GM04504 (cell line): ENCODE measurements around the gene SLC8A1.
A peak's percentile ranks its signal among the peaks of the same experiment; 100 is the strongest.

ENCODE experiments used
- DNase-seq: peaks from one replicate; pipeline ENCODE4 v3.0.0-alpha.2; 2012; ENCODE audit warnings: low read depth

Gene SLC8A1

GRCh38 chr2:40273734-40274182, 178.1 kb downstream of the SLC8A1 start:
- no peak for DNase-seq

GRCh38 chr2:40271094-40271493, 180.8 kb downstream of the SLC8A1 start:
- no peak for DNase-seq

- DNase-seq, result no peak
Measured at GRCh38 chr2:40270372-40270771, 181.5 kb downstream of the SLC8A1 start.

DNA sequence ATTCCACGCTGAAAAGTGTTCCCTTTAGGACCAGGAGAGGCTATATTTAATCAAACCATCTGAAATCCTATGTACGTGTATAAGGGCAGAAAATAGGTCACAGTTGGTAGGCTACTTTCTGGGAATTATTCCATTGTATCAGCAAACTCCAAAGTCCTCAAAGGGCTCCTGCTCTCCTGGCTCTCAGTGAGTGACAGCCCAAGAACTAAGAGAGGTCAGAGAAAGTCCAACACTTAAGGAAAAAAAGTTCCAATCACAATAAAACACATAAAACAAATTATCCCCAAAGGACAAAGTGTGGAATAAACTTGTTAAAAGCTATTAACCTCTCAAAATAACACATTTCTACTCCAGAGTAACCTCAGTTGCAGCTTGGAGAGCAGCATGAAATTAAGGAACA, 183.3 kb downstream of the SLC8A1 start:
- no peak for DNase-seq

GRCh38 chr2:40266201-40266600, 185.7 kb downstream of the SLC8A1 start:
- no peak for DNase-seq

GRCh38 chr2:40265602-40266001, 186.3 kb downstream of the SLC8A1 start:
- no peak for DNase-seq

DNA sequence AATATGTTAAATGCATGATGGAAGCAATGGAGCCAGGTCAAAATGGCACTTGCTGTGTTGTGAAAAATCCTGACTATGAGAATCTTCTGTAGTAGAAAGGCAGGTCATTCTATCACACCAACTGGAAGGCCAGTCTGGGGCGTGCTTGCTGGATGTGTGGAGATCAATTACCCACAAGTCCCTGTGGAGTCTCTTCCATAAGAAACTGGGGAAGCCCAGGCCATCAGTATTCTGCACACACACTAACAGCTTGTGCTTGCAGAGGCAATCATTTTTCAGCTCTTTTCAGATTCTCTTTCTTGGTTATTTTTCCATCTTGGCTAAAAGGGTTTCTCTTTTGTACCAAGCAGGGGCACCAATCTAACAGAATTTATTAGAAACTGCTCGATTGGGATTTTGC, 190.8 kb downstream of the SLC8A1 start:
- DNase-seq, result no peak

GRCh38 chr2:40260437-40260836, 191.5 kb downstream of the SLC8A1 start:
- no peak for DNase-seq

- DNase-seq, result no peak
Measured at GRCh38 chr2:40259900-40260299, 192.0 kb downstream of the SLC8A1 start.

- no peak for DNase-seq
Measured at GRCh38 chr2:40258135-40258457, 193.8 kb downstream of the SLC8A1 start.

DNA sequence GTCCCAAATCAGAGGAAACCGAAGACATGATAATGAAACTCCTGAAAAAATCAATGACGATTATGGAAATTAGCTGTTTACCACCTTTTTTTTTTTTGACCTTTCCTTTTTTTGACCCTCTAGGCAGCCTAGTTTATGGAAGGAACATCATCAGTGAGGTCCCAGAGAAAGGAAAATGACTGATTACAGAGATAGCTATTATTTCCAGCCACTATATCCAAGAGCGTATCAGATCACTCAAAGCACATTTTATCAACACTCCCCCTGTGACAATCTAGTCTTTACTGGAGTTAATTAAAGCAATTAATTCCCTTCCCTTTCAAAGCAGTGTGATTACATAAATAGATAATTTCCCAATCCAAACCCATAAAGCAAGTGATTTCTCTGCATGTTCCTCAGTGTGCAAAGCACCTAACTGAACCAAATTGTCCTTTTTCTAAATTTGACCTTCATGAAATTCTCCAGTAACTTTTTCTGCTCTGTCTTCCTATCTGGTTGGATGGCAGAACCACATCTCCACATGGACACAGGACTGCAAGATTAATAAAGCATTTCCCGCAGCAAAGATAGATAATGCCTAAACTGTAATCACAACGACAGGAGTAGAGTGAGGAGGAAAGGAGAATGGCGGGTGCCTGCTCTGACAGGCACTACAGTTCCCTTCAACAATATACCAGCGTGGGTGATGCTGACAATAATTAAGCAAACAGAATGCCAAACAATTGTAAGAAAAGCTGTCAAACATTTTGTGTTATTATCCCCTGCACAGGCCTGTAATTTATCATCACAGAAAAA, 194.4 kb downstream of the SLC8A1 start:
- DNase-seq, result no peak

- no peak for DNase-seq
Measured at GRCh38 chr2:40256649-40257048, 195.2 kb downstream of the SLC8A1 start.

GRCh38 chr2:40256008-40256407, 195.9 kb downstream of the SLC8A1 start:
- DNase-seq, result no peak

- DNase-seq, result no peak
Measured at GRCh38 chr2:40255103-40255502, 196.8 kb downstream of the SLC8A1 start.

DNA sequence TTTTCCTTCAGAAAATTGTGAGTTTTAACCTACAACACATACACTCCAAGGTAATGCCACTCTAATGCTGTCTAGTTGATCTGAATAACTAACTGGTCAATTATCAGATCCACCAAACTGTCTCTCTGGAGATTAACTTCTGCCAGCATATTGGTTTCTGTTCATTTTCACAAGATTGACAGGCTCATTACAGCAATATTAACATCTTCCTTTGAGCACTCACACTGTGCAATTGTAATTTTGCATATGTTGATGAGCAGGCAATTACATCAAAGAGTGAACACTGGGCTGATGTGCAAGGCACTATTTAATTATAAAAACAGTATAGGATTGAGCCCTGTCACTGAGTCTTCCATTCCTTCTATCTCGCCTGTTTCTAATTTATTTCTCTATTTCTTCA, 197.3 kb downstream of the SLC8A1 start:
- no peak for DNase-seq

GRCh38 chr2:40251137-40251536, 200.8 kb downstream of the SLC8A1 start:
- DNase-seq, result no peak

- no peak for DNase-seq
Measured at GRCh38 chr2:40249577-40249976, 202.3 kb downstream of the SLC8A1 start.

DNA sequence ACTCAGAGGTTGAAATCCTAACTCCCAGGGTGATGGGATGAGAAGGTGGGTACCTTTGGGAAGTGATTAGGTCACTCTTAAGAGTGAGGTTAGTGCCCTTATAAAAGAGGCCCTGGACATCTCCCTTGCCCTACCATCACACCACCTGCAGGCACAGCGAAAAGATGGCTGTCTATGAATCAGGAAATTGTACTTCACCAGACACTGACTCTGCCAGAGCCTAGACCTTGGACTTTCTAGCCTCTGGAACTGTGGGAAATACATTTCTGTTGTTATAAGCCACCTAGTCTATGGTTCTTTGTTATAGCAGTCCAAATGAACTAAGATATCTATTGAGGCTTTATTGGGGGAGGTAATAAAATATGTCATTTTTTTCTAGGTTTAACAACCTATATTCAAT, 203.6 kb downstream of the SLC8A1 start:
- no peak for DNase-seq

- no peak for DNase-seq
Measured at GRCh38 chr2:40244675-40245074, 207.2 kb downstream of the SLC8A1 start.

GRCh38 chr2:40244251-40244650, 207.6 kb downstream of the SLC8A1 start:
- DNase-seq, result no peak

GRCh38 chr2:40243581-40244187, 208.2 kb downstream of the SLC8A1 start:
- no peak for DNase-seq

- DNase-seq, result no peak
Measured at GRCh38 chr2:40242315-40242714, 209.6 kb downstream of the SLC8A1 start.

GRCh38 chr2:40240070-40240469, 211.8 kb downstream of the SLC8A1 start:
- DNase-seq, result peak; percentile 95
